Measurements from ENCODE around the gene SBSN.

DNA sequence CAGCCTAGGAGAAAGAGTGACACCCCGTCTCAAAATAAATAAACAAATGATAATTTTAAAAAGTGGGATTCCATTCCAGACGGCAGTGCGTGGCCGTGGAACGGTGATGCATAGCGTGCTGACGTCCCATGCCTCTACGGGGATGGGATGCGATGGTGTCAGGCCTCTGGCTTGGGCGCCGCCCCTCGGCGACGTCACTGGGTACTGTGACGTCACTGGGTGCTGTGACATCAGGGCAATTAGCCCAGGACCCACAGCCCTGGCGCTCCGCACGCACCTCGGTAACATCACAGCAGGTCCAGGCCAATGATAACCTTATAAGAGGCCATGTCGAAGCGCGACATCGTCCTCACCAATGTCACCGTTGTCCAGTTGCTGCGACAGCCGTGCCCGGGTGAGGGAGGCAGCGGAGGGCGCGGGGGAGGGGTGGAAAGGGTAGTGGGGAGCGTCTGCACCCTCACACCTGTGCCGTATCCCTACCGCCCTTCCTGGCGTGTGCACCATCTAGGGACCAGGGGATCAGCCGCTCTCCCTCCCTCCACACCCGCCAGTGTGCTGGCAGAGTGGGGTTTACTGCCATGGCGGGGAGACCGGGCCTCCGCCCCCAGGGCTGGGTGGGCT, 5.2 kb upstream of the SBSN start, which contains the start of gene GAPDHS:
- TF ChIP-seq, protein P1, sequence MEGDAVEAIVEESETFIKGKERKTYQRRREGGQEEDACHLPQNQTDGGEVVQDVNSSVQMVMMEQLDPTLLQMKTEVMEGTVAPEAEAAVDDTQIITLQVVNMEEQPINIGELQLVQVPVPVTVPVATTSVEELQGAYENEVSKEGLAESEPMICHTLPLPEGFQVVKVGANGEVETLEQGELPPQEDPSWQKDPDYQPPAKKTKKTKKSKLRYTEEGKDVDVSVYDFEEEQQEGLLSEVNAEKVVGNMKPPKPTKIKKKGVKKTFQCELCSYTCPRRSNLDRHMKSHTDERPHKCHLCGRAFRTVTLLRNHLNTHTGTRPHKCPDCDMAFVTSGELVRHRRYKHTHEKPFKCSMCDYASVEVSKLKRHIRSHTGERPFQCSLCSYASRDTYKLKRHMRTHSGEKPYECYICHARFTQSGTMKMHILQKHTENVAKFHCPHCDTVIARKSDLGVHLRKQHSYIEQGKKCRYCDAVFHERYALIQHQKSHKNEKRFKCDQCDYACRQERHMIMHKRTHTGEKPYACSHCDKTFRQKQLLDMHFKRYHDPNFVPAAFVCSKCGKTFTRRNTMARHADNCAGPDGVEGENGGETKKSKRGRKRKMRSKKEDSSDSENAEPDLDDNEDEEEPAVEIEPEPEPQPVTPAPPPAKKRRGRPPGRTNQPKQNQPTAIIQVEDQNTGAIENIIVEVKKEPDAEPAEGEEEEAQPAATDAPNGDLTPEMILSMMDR (IDR thresholded peaks at IDR 0.05): no peak
- no peak for TF ChIP-seq POLR2A (IDR thresholded peaks at IDR 0.05)

All from ovary (tissue), 3 donors.